WERI-Rb-1 (cell line): Measurements from ENCODE around the gene SPAM1.

Experiments
- DNase-seq: peaks from one replicate; pipeline ENCODE4 v3.0.0-alpha.2; 2020
- H3K27ac ChIP-seq: fragments of 250-450 bp; sonication (Bioruptor Pico); 2 replicates; pipeline ENCODE4 v1.5.1; 2020; ENCODE audit warnings: mild to moderate bottlenecking, moderate library complexity
- H3K27me3 ChIP-seq: fragments of 250-450 bp; sonication (Bioruptor Pico); 2 replicates; pipeline ENCODE4 v1.5.1; 2021; ENCODE audit warnings: mild to moderate bottlenecking, low read depth, moderate library complexity; ENCODE audit not compliant: insufficient read depth, severe bottlenecking
- H3K36me3 ChIP-seq: fragments of 250-450 bp; sonication (Bioruptor Pico); 2 replicates; pipeline ENCODE4 v1.5.1; 2020; ENCODE audit warnings: mild to moderate bottlenecking, moderate library complexity
- H3K4me3 ChIP-seq: 2 replicates; pipeline ENCODE4 v1.5.1; 2011; ENCODE audit warnings: low read depth, mild to moderate bottlenecking, control low read depth, low read length
- H3K9me3 ChIP-seq: fragments of 250-450 bp; sonication (Bioruptor Pico); 2 replicates; pipeline ENCODE4 v1.5.1; 2021; ENCODE audit warnings: mild to moderate bottlenecking, moderate library complexity; ENCODE audit not compliant: severe bottlenecking
- CTCF ChIP-seq: IDR thresholded peaks from 2 replicates; pipeline ENCODE4 v1.5.1; 2011; ENCODE audit warnings: low read depth, mild to moderate bottlenecking, control low read depth, inconsistent platforms, low read length

The SPAM1 gene

DNA sequence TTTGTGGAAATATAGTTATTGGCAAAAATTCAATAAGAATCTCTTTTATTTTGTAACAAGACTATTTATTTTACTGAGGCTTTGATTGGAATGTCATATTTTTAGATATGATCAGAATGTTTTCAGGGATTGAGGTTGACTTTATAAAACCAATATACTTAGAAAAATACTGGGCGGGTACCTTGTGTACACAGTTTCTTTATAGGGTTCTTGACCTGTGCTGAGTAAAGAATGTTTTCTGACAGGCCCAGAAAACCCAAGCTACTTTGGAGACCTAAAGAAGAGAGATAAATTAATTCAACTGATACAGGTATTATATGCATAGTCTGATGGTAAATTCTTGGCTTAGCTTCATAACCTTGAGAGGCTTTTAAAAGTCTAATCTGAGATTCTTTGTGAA, 23.9 kb upstream of the SPAM1 start:
- no peak overlapping the region for H3K4me3 ChIP-seq
- no peak overlapping the region for H3K27ac ChIP-seq
- no peak for DNase-seq
- H3K36me3 ChIP-seq, result no peaks in the 10 kb centered on the region
- TF ChIP-seq CTCF, result no peak
- H3K27me3 ChIP-seq, result no peaks in the 10 kb centered on the region
- H3K9me3 ChIP-seq, result no peaks in the 10 kb centered on the region

DNA sequence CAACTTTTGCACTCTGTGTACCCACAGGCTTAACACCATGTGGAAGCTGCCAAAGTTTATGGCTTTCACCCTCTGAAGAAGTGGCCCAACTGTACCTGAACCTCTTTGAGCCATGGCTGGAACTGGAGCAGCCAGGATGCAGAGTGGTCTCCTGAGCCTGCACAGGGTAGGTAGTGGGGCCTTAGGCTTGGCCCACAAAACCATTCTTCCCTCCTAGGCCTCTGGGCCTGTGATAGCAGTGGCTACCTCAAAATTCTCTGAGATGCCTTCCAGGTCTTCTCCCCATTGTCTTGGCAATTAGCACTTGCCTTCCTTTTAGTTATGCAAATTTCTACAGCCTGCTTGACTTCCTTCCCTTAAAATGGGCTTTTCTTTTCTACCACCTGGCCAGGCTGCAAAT, 19.3 kb upstream of the SPAM1 start:
- no peak overlapping the region for H3K27ac ChIP-seq
- H3K9me3 ChIP-seq, result no peaks in the 10 kb centered on the region
- H3K36me3 ChIP-seq, result no peaks in the 10 kb centered on the region
- DNase-seq, result no peak
- H3K27me3 ChIP-seq, result no peaks in the 10 kb centered on the region
- TF ChIP-seq CTCF, result no peak
- no peak overlapping the region for H3K4me3 ChIP-seq

DNA sequence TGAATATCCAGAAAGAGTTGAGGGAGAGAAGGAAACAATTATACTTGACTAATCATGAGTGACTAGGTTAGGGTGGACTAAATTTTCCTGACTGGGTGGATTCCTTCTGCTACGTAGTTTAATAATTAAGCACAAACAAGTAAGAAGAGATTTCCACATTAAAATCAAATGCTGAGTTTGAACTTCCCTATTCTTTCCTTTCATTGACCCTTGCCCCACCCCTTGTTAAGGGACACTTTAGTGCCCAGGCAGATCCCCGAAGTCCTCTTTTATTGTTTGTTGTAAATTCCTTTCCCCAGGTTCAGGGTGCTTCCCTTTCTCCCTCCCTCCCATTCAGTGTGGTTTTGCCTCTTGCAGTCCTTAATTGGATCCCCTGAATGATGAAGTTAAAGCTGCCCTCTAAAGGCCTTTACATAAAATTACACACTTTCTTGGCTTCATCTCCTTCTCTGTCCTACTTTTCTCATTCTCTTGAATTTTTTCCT, 8.8 kb upstream of the SPAM1 start:
- no peak overlapping the region for H3K27ac ChIP-seq
- no peaks in the 10 kb centered on the region for H3K9me3 ChIP-seq
- H3K27me3 ChIP-seq, result no peaks in the 10 kb centered on the region
- peak; percentile 8 for DNase-seq
- TF ChIP-seq CTCF, result peak; percentile 33; the same call in 1 of the 2 replicates
- H3K4me3 ChIP-seq, result no peak overlapping the region
- H3K36me3 ChIP-seq, result no peaks in the 10 kb centered on the region

- no peaks in the 10 kb centered on the region for H3K36me3 ChIP-seq
- TF ChIP-seq CTCF, result no peak
- H3K27me3 ChIP-seq, result no peaks in the 10 kb centered on the region
- no peak overlapping the region for H3K4me3 ChIP-seq
- DNase-seq, result no peak
- no peaks in the 10 kb centered on the region for H3K9me3 ChIP-seq
- H3K27ac ChIP-seq, result no peak overlapping the region
These were observed 7.2 kb upstream of the SPAM1 start for GRCh38 chr7:123917878-123918277.

GRCh38 chr7:123918309-123918708, 6.7 kb upstream of the SPAM1 start:
- H3K9me3 ChIP-seq, result no peaks in the 10 kb centered on the region
- H3K4me3 ChIP-seq, result no peak overlapping the region
- DNase-seq, result no peak
- TF ChIP-seq CTCF, result no peak
- H3K27me3 ChIP-seq, result no peaks in the 10 kb centered on the region
- H3K36me3 ChIP-seq, result no peaks in the 10 kb centered on the region
- H3K27ac ChIP-seq, result no peak overlapping the region

- Histone ChIP-seq H3K27me3 (no peaks in the 10 kb centered on the region), H3K36me3 (no peaks in the 10 kb centered on the region), H3K4me3 (no peak overlapping the region), H3K9me3 (no peaks in the 10 kb centered on the region), H3K27ac (no peak overlapping the region)
- TF ChIP-seq CTCF, result no peak
- no peak for DNase-seq
These were observed 1.4 kb upstream of the SPAM1 start for GRCh38 chr7:123923599-123923998.
